T-helper 2 cell (primary cell): ENCODE measurements around the gene HNRNPU.
A peak's percentile ranks its signal among the peaks of the same experiment; 100 is the strongest.

ENCODE experiments used
- DNase-seq, 5 experiments: peaks; one replicate each; pipeline versions ENCODE4 v3.0.0 to v3.0.0-alpha.2; 2012 to 2022

The HNRNPU gene

DNA sequence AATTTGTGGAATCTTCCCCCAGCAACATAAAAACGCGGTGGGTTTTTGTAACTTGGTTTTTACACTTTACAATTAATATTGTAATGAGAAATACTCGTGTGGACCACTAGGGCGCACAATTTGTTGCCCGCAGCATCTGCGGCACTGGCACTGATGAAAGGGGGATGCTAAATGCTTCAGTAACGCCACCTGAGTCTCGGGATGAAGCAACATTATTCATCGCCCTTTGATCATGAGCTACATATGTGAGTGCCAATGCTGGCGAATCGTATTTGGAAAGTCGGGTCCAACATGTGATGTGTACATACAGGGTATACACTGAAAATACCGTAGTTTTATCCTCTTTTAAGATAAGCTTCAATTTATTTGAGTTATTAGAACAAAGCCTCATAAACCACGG is 63.1 kb downstream of the HNRNPU start:
- DNase-seq: peak in 4 of 5 experiments; percentile 13 to 68 (median 26)

DNA sequence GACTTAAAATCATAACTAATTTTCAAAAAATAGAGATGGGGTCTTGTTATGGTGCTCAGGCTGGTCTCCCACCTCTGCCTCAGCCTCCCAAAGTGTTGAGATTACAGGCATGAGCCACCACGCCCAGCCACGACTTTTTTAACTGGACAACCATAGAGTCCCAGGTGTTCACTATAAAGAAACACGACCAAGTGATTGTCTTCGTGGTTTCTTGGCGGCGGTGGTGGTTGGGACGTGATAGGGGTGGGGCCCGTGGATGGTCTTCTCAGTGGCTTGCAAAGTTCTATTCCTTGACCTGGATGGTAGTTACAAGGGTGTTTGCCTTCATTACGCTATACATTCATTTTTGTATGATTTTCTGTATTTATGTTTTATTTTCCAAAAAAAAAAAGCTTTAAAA is 63.5 kb downstream of the HNRNPU start:
- DNase-seq: no peak
